Left ventricle myocardium inferior (tissue), 1 donor: Measurements from ENCODE around the gene ARFIP2. TPM values are rescaled to one million over a fixed set of nuclear protein-coding genes. Genes with fewer than 3 reads are reported as not detected.

Experiments
- DNase-seq: peaks from one replicate; pipeline ENCODE4 v3.0.0-alpha.2; 2020
- H3K27ac ChIP-seq: fragments of 200-600 bp; replicated peaks from 2 replicates; pipeline ENCODE4 v1.8.0; 2021
- H3K27me3 ChIP-seq: fragments of 200-600 bp; 2 replicates; pipeline ENCODE4 v1.8.0; 2021; ENCODE audit warnings: low read depth
- H3K36me3 ChIP-seq: fragments of 200-600 bp; 2 replicates; pipeline ENCODE4 v1.8.0; 2021
- H3K4me1 ChIP-seq: fragments of 200-600 bp; 2 replicates; pipeline ENCODE4 v1.8.0; 2021
- H3K4me3 ChIP-seq: fragments of 200-600 bp; 2 replicates; pipeline ENCODE4 v1.8.0; 2021; ENCODE audit warnings: mild to moderate bottlenecking, moderate library complexity
- H3K9me3 ChIP-seq: fragments of 200-600 bp; replicated peaks from 2 replicates; pipeline ENCODE4 v1.8.0; 2021
- intact Hi-C: fragments of 100-400 bp; cut with micrococcal nuclease; formaldehyde crosslinking; loops from one replicate; pipeline ENCODE4 v1.11.0; 2022
- total RNA-seq: library from RNA; stranded (reverse); fragmentation: NEBNext Ultra II Directional; extraction: Animal tissue kit (Norgen Biotek cat#: 25700); gene quantifications from one replicate; pipeline ENCODE4 v1.2.1, GENCODE V29; 2021
- TF ChIP-seq, protein P1 (sequence below): fragments of 200-600 bp; IDR thresholded peaks from 2 replicates; pipeline ENCODE4 v1.8.0; 2021; ENCODE audit warnings: antibody characterized with exemption, mild to moderate bottlenecking, borderline replicate concordance
- donor health status: DM: no; HTN: yes; CAD: no; lungs with severe emphysema.

ARFIP2 gene
- total RNA-seq, 1 donor from 2014 or later, result 16.1 TPM

DNA sequence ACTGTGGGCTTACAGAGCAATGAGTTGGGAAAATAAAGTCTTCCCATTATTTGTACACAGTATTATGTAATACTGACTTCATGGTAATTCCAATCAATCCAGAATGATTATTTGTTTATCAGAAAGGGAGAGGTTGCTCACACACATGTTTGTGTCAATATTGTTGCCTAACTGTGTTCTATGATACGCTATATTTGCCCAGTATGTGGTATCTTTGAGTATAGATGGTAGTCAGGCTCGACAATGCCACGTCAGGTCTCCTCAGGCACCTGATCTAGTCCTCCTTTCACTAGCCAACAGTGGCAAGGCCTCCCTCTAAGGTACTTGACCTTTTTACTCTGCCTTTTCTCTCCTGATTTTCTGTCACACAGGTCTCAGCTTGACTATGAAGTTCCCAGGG is 21.3 kb upstream of the ARFIP2 start:
- intact Hi-C loops, result no loop called here
- Histone ChIP-seq H3K27ac (no peak overlapping the region), H3K4me1 (peaks cover 11% of the 10 kb centered on the region), H3K36me3 (peaks cover 41% of the 10 kb centered on the region), H3K4me3 (no peak overlapping the region), H3K27me3 (no peaks in the 10 kb centered on the region), H3K9me3 (no peaks in the 10 kb centered on the region)
- TF ChIP-seq, protein P1, sequence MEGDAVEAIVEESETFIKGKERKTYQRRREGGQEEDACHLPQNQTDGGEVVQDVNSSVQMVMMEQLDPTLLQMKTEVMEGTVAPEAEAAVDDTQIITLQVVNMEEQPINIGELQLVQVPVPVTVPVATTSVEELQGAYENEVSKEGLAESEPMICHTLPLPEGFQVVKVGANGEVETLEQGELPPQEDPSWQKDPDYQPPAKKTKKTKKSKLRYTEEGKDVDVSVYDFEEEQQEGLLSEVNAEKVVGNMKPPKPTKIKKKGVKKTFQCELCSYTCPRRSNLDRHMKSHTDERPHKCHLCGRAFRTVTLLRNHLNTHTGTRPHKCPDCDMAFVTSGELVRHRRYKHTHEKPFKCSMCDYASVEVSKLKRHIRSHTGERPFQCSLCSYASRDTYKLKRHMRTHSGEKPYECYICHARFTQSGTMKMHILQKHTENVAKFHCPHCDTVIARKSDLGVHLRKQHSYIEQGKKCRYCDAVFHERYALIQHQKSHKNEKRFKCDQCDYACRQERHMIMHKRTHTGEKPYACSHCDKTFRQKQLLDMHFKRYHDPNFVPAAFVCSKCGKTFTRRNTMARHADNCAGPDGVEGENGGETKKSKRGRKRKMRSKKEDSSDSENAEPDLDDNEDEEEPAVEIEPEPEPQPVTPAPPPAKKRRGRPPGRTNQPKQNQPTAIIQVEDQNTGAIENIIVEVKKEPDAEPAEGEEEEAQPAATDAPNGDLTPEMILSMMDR, result no peak
- DNase-seq, result no peak

DNA sequence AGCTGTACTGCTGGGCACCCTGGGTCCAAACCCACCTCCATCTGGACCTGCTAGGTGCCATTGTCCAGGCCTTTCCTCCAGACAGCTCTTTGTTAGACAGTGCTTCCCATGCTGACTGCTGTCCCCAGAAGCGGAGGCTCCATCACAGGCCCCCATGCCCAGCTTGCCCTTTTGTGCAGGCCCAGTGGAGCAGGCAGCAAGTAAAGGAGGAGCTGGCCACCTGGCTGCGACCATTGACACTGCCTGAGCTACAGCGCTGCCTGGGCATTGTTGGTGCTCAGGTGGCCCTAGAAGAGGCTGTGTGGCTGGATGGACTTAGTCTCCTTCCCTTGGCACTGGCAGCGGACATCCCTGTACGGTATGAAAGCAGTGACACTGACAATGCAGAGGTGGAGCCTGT is 17.4 kb upstream of the ARFIP2 start:
- no peak for DNase-seq
- Histone ChIP-seq H3K27me3 (no peaks in the 10 kb centered on the region), H3K9me3 (no peaks in the 10 kb centered on the region), H3K36me3 (peaks cover 44% of the 10 kb centered on the region), H3K4me3 (no peak overlapping the region), H3K4me1 (peaks cover 14% of the 10 kb centered on the region), H3K27ac (no peak overlapping the region)
- intact Hi-C loops, result loop anchor here (10.0 kb wide), 1 partner anchor 54 kb away; the partner anchor contains the start of gene HPX
- TF ChIP-seq, protein P1, result no peak

DNA sequence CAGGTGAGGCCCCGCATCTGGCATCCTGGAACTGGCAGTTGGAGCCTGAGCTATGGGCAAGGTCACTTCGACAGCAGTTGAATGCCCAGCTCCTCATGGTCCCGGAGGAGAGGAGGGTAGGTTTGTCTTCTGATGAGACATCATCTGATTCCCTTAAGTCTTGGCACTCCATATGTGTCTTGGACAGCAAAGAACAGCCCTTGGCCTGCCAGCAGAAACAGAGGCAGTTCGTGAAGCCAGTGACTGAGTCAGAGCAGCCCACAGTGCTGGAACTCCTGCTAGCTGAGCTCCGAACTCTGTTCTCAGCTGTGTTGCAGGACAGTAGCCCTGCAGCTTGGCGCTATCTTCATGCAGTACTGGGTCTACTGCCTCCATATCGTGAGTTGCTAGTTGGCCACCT is 17.0 kb upstream of the ARFIP2 start:
- Histone ChIP-seq H3K27me3 (no peaks in the 10 kb centered on the region), H3K9me3 (no peaks in the 10 kb centered on the region), H3K27ac (peak overlapping the region; percentile 28), H3K4me1 (peaks cover 14% of the 10 kb centered on the region), H3K4me3 (no peak overlapping the region), H3K36me3 (peaks cover 44% of the 10 kb centered on the region)
- intact Hi-C loops, result loop anchor here (10.0 kb wide), 1 partner anchor 53 kb away; the partner anchor contains the start of gene HPX
- TF ChIP-seq, protein P1, result no peak
- DNase-seq, result no peak

DNA sequence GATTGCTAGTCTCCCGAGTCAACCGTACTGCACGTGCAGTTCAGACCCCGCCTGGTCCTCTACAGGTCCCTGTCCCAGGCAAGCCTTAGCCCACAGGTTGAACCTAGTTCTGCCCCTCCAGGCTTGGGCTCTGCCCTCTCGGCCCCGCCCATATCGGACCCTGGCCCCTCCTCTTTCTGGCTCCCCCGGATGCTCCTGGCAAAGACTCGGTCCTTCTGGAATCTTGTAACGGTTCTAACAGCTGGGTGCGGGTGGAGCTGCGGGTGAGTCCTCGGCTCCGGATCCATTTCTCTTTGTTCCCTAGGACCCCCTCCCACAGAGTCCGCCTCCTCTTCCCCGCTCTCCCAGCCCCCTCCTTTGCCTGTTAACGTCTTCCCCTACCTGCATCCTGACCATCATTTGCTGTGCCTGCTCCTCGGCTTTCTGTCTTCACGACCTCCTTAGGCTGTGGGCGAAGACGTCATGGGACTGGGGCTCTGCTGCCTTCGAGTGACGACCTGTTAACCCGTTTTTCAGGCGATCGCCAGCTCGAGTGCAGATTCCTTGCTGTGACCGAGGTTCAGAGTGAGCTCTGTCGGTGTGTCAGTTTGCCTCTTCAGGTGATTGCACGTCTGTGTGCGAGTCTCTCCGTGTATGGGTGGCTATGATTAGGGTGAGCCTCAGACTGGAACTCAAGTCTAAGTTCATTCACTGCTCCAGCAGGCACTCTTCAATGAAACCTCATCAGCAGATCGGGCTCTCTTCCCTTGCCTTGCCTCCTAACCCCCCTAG is 16.1 kb upstream of the ARFIP2 start, which contains the start of gene DNHD1:
Gene DNHD1 (plus strand): TSS at position 212 of the 771 bp plus-strand sequence. CDS start 936 bp downstream, outside the sequence.
- intact Hi-C loops, result loop anchor here (10.0 kb wide), 1 partner anchor 52 kb away; the partner anchor contains the start of gene HPX
- H3K27ac ChIP-seq, result peak within 1 kb of the TSS; percentile 28
- peaks cover 14% of the 10 kb centered on the region for H3K4me1 ChIP-seq
- peak within 1 kb of the TSS; percentile 38 for H3K4me3 ChIP-seq
- H3K9me3 ChIP-seq, result no peaks in the 10 kb centered on the region
- H3K27me3 ChIP-seq, result no peaks in the 10 kb centered on the region
- DNase-seq, result no peak
- H3K36me3 ChIP-seq, result peaks cover 42% of the 10 kb centered on the region
- TF ChIP-seq, protein P1, result no peak

DNA sequence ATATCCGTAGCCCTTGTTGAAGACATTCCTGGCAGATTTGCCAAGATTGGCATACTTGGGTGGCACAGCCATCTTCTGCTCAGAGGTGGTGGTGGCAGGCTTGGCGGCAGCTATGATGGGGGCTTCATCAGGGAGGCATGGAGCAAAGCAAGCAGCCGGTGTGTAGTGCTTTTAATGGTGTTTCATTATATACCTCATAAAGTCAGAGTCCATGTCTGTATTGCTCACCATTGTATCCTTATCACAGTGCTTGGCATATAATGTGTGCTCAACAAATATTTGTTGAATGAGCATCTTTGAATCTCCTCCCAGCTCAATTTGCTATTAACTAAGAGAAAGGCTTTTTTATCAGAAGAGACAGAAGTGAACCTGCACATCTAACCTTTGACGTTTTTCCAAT is 8.2 kb upstream of the ARFIP2 start:
- Histone ChIP-seq H3K4me3 (no peak overlapping the region), H3K4me1 (no peaks in the 10 kb centered on the region), H3K27me3 (no peaks in the 10 kb centered on the region), H3K36me3 (peaks cover 67% of the 10 kb centered on the region), H3K27ac (no peak overlapping the region), H3K9me3 (no peaks in the 10 kb centered on the region)
- TF ChIP-seq, protein P1, result no peak
- intact Hi-C loops, result no loop called here
- no peak for DNase-seq
